BJ (cell line): ENCODE results near the gene CENPB. TPM values are rescaled to one million over a fixed set of nuclear protein-coding genes. Genes with fewer than 3 reads are reported as not detected.

Experiments
- CTCF ChIA-PET: fragments of 350-600 bp; formaldehyde crosslinking; extraction: SDS; loops from one replicate; lab custom pipeline; 2021; ENCODE audit warnings: antibody characterized with exemption, inconsistent platforms; lab: Yijun Ruan, JAX
- POLR2A ChIA-PET: fragments of 300-600 bp; sonication (Branson Sonifier 250); formaldehyde crosslinking; extraction: SDS; loops from one replicate; lab custom pipeline; 2021; ENCODE audit warnings: antibody characterized with exemption; lab: Charles Lee
- DNase-seq: peaks from one replicate; pipeline ENCODE4 v3.0.0-alpha.2; 2011; ENCODE audit warnings: low read depth
- H3K27me3 ChIP-seq: 2 replicates; pipeline ENCODE4 v1.6.0; 2011; ENCODE audit warnings: low read length; ENCODE audit not compliant: control insufficient read depth, insufficient read depth
- H3K36me3 ChIP-seq: 2 replicates; pipeline ENCODE4 v1.5.1; 2011; ENCODE audit warnings: low read length; ENCODE audit not compliant: control insufficient read depth, insufficient read depth
- H3K4me3 ChIP-seq: 2 replicates; pipeline ENCODE4 v1.5.1; 2011; ENCODE audit warnings: low read depth, mild to moderate bottlenecking, control low read depth, low read length
- CTCF ChIP-seq: IDR thresholded peaks from 2 replicates; pipeline ENCODE4 v1.5.1; 2011; ENCODE audit warnings: low read depth, mild to moderate bottlenecking, control low read depth, inconsistent platforms, low read length, moderate library complexity; ENCODE audit not compliant: insufficient read depth
- polyA plus RNA-seq: library from polyadenylated mRNA; depleted of rRNA; stranded (reverse); fragments of >200 nt; gene quantifications from 2 replicates; pipeline ENCODE4 v1.2.3, GENCODE V29; 2011; rRNA removed

Gene CENPB
- polyA plus RNA-seq, 1 experiment, result 47.5 TPM

GRCh38 chr20:3738111-3739053, 48.2 kb downstream of the CENPB start:
- CTCF ChIA-PET, result interaction anchor here (0.9 to 1.4 kb wide), 3 partner anchors 9 to 28 kb away, joined by 3 to 4 read pairs (median 3); no protein-coding TSS in a partner anchor
- POLR2A ChIA-PET, result no interaction called here
- no peak for DNase-seq

GRCh38 chr20:3735768-3736167, 50.8 kb downstream of the CENPB start:
- no peaks in the 10 kb centered on the region for H3K36me3 ChIP-seq
- CTCF ChIA-PET, result interaction anchor here (0.6 to 1.7 kb wide), 6 partner anchors 10 to 194 kb away, joined by 3 to 5 read pairs (median 4); no protein-coding TSS in a partner anchor

More at GRCh38 chr20:3738111-3739053, 48.2 kb downstream of the CENPB start:
- peaks cover 14% of the 10 kb centered on the region for H3K27me3 ChIP-seq
- no peak for TF ChIP-seq CTCF
- H3K36me3 ChIP-seq, result no peaks in the 10 kb centered on the region
- H3K4me3 ChIP-seq, result no peak overlapping the region

GRCh38 chr20:3734111-3734843, 52.3 kb downstream of the CENPB start:
- Histone ChIP-seq H3K27me3 (peaks cover 35% of the 10 kb centered on the region), H3K36me3 (no peaks in the 10 kb centered on the region), H3K4me3 (no peak overlapping the region)
- ChIA-PET POLR2A (no interaction called here), CTCF (interaction anchor here (1.5 kb wide), 1 partner anchor 23 kb away, joined by 4 read pairs; no protein-coding TSS in a partner anchor)
- no peak for TF ChIP-seq CTCF
- DNase-seq, result no peak

More at GRCh38 chr20:3735768-3736167, 50.8 kb downstream of the CENPB start:
- POLR2A ChIA-PET, result no interaction called here
- Histone ChIP-seq H3K4me3 (no peak overlapping the region), H3K27me3 (peaks cover 33% of the 10 kb centered on the region)
- TF ChIP-seq CTCF, result no peak
- DNase-seq, result no peak

Other genes starting within 250 kb of the CENPB start
- gene GFRA4, start 123.3 kb downstream of the CENPB start, polyA plus RNA-seq, result not detected in 2 replicates
- gene ADAM33, start 104.7 kb downstream of the CENPB start, polyA plus RNA-seq, result 53.8 and 82.6 TPM in 2 replicates
- gene SIGLEC1, start 74.1 kb downstream of the CENPB start, polyA plus RNA-seq, result not detected in 2 replicates
- 0.02 TPM in 1 of 2 replicates, not detected in the other for gene HSPA12B, start 54.1 kb downstream of the CENPB start, polyA plus RNA-seq
- gene ADISSP, start 19.0 kb downstream of the CENPB start, polyA plus RNA-seq, result 21.3 and 34.3 TPM in 2 replicates
- gene SPEF1, start 5.3 kb downstream of the CENPB start, polyA plus RNA-seq, result 0.07 and 0.17 TPM in 2 replicates
- 41.8 and 68.1 TPM in 2 replicates for gene CDC25B, start 9.6 kb upstream of the CENPB start, polyA plus RNA-seq
- 7.5 and 12.2 TPM in 2 replicates for gene AP5S1, start 33.8 kb upstream of the CENPB start, polyA plus RNA-seq
- 14.8 and 17.4 TPM in 2 replicates for gene MAVS, start 60.1 kb upstream of the CENPB start, polyA plus RNA-seq
- 12.5 and 22.5 TPM in 2 replicates for gene PANK2, start 102.6 kb upstream of the CENPB start, polyA plus RNA-seq
- gene RNF24, start 228.8 kb upstream of the CENPB start, polyA plus RNA-seq, result 10.7 and 11.2 TPM in 2 replicates